NCI-H2171 (cell line): ENCODE measurements around the gene AFF3.
"Not testable (repeated sequence)": the region's sequence is repeated elsewhere in the genome, so short reads cannot be mapped to it uniquely, and the experiment has no call there.

Source experiments
- DNase-seq: peaks from one replicate; lab custom pipeline; 2025; lab: John Stamatoyannopoulos, UW

AFF3 gene

DNA sequence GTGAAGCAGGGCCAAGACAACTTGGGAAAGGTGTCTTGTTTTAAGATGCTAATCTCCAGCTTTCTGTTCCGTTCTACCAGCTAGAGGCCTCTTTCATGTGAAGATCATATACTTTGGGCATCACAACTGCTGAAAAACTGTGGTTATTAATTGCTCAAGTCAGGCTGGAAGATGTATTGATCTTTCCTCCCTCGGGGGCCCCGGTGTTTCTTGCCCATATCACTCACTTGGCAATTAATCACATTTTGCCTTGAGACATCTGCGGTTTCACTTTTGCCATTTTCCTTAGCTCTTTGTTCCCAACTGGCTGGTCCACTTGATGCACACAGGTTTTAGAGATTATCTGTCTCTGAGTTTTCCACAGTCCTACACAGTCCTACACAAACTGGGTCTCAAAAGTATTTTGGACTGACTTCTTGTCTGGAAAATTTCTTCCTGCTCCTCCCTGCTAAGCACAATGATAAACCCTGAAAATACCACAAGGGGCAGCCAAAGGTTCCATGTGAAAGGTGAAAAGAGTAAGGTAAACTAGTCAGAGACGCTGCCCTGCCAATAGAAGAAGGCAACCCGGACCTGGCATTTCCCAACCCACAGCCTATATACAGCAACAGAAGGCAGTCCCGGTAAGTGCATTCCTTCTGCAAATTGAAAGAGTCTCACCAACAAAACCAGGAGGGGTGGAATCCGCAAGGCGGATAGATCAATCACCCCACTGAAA lies 181.0 kb downstream of the AFF3 start:
- no peak for DNase-seq

DNA sequence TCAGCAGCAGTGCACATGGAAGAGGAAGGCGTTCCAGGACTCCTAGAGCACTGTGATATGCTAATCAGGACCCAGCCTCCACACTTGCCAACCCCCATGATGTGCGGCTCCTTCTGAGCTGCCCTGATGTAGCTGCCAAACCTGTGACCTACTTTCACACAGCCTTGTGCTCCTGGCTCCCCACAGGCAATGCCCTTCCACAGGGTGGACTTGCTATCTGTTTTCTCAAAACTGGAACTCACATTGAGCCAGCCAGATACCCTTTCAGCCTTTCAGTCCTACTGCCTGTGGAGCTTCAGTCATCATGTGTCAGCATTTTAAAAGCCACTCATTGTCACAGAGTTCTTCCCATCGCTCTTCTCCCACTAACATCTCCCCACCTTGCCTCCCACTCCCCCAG lies 181.6 kb downstream of the AFF3 start:
- no peak for DNase-seq

DNA sequence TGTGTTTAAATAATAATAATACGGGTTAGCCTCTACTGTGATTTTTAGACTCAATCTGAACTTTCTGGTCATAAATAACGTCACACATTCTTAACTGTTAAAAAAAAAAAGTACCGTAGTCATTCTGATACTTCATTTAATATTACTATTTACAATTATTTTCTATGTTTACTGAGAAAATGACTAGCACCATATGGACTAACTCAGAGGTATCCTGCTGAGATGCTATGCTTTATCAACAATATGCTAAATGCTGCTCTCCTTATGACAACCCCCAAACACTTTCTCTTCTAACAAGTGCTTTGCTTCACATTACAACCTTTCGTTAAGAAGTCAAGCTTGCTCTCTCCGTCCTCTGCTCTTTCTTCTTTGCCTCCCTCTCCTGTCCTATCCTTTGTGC lies 182.1 kb downstream of the AFF3 start:
- no peak for DNase-seq

DNA sequence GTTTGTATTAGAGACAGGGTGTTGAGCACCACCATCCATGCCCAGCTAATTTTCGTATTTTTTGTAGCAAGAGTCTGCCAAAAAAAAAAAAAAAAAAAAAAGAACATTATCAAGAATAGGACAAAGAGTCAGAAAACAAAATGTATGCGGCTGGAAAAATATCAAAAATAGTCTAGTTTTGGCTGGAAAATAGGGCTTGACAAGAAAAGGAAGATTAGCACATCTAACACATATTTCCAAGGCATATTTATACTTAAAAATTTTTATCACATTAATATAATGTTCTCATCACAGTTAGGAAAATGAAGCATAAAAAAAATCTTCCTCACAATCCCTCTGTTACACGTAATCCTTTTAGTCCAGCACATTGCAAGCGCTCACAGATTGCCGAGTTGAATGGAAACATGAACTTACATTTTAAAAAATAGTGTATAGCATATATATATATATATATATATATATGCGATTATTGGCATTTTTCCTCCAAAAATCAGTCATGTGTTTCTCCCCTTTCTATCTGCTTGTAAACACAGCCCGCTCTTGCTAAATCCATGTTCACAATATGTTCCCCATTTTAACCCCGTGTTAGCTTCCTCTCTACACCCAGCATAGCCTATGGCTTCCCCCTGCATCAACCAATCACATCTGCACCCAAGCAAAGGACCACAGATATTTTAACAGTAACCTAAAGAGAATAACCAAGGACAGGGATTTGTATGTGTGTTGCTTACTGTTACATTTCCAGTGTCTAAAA lies 183.0 kb downstream of the AFF3 start:
- no peak for DNase-seq

DNA sequence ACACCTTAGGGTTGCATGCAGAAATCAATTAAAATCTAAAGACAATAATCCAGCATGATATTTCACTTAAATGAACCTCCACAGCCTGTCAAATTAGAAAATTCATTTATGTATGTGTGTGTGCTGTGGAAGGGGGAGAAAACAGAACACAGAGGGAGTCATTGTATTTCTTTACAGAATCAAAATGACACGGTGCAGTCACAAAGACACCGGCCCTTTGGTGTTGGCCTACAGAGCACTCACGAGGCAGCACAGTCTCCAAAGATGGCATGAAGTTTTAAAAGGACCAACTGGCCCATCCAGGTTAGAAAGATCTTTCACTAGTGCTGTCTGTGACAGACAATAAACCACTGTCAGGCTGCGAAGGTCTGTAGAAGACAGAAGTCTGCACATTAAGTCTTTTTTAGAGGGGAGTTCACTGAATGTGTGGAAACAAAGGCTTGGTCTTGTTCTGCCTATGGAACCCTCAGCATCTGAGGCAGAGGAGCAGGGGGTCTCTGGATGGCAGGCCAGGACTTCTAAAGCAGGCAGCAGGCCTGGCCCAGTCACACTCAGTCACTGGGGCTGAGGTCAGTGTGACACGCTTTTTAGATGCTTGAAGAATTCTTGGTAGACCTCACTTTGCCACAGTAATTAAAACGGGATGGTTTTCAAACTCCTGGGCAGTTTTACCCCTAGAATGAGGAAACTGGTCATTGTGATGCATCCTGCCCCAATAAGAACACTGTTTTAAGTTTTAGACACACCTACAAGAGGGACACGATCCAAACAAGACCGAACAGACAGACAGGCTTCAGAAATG lies 184.9 kb downstream of the AFF3 start:
- no peak for DNase-seq

DNA sequence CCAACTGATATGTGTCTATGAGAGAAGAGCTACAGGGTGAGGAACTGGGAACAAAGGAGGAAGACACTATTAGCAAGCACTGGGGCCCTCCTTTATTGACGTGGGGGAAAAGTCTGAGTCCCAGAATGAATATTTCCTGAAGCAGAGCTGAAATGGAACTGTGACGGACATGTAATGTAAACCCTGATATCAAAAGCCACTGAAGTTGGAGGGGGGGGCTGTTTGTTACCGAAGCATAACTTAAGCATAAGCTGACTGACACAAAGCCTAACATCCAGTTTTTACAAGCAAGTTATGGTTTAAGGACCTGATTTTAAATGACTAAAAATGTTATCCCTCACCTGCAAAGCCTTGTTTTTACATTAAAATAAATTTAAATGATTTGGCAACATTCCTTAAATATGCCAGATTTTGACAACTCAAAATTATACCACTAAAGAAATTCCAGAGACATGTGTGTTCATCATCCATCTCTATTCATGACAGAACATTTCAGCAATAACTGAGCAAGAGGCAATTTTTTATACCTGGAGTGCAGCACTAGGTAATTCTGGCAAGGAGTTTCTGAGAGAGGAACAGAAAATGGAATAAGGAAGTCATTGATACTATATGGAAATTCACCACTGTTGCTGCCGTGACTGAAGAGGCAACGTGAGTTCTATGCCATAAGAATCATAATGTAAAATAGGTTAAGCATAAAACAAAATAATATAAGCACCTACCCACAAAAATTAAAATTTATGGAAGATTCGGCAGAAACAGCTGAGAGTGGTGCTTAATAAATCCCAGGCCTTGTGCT lies 186.0 kb downstream of the AFF3 start:
- no peak for DNase-seq

DNA sequence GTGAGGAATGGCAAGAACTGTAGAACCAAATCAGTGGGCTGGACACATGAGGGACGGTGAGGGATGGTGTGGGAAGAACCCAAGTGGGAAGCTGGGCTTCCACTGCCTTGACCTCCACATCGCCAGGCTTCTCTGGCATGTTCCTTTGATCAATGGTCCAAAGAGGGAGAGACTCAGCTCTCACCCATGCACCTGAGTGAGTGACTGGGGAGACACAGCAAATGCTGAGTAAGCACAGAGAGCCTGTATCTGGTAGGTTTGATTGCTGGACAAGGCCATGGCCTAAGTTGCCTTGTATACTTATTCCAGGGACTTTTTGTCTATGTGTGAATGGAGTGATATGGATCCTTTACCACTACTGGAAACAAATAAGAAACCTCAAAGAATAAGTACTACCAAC lies 188.6 kb downstream of the AFF3 start:
- DNase-seq, result no peak

DNA sequence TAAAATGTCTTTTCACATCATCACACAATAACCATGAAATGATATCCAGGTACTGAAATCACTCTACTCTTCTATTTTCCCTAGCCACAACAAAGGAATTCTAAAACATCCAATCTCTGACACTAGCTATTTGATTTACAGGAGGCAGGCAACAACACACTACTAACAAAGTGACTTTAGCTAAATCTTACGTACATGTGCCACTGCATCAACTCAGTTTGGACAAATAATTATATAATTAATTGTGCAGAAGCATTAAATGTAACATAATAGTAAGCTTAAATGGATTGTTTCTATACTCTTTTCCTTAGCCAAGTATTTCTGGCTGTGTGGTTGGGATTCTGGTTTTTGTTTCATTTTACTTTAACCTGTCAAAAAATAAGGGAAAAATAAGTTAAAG lies 192.4 kb downstream of the AFF3 start:
- no peak for DNase-seq

DNA sequence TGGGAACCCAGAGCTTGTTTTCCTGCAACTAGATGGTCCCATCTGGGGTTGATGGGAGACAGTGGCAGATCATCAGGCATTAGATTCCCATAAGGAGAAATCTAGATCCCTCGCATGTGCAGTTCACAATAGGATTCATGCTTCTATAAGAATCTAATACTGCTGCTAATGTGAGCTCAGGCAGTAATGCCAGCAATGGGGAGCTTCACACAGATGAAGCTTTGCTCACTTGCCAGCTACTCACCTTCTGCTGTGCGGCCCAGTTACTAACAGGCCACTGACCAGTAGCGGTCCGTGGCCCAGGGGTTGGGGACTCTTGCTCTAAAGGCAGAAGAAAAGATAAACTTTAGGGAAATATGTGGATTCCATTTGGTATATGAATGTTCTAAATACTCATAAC lies 192.9 kb downstream of the AFF3 start:
- DNase-seq, result no peak

DNA sequence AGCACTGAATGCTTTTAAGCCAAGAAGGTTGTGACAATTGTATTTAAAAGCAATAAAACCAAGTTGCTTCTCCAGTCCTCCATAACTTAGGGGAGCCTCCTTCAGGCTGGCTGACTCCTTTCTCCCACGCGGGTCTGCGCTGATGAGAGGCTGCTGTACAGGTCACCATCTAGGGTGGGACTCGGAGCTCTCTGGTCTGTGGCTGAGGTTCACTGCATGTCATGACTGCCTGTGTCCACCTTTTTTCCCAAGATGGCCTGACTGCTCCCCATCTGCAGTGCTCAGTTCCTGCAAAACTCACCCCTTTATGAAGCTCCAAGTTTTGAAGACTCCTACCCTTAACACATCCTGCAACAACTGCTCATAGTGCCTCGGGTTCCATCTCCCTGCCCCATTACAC lies 194.4 kb downstream of the AFF3 start:
- no peak for DNase-seq

DNA sequence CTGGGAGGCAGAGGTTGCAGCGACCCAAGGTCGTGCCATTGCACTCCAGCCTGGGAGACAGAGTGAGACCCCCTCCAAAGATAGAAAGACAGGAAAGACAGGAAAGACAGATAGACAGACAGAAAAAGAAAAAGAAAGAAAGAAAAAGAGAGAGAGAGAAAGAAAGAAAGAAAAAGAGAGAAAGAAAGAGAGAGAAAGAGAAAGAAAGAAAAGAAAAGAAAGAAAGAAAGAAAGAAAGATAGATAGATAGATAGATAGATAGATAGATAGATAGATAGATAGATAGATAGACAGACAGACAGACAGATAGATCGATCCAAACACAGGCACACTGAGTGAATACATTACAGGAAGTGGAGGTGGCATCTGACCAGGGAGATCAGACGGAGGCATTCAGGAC lies 195.0 kb downstream of the AFF3 start:
- DNase-seq, result not testable (repeated sequence)

DNA sequence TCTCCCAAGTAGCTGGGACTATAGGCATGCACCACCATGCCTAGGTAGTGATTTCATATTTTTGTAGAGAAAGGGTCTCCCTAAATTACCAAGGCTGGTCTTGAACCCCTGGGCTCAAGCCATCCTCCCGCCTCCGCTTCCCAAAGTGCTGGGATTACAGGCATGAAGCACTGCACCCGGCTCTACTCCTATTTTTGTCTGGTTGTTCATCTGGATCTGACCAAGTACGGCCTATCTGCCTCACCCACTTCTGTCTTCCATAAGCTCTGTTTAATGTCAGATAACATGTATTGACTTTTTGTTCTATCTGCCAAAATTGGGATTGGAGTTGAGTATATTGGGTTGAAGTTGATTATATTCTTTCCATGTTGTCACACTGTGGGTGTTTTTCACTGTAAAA lies 198.4 kb downstream of the AFF3 start:
- DNase-seq, result no peak

DNA sequence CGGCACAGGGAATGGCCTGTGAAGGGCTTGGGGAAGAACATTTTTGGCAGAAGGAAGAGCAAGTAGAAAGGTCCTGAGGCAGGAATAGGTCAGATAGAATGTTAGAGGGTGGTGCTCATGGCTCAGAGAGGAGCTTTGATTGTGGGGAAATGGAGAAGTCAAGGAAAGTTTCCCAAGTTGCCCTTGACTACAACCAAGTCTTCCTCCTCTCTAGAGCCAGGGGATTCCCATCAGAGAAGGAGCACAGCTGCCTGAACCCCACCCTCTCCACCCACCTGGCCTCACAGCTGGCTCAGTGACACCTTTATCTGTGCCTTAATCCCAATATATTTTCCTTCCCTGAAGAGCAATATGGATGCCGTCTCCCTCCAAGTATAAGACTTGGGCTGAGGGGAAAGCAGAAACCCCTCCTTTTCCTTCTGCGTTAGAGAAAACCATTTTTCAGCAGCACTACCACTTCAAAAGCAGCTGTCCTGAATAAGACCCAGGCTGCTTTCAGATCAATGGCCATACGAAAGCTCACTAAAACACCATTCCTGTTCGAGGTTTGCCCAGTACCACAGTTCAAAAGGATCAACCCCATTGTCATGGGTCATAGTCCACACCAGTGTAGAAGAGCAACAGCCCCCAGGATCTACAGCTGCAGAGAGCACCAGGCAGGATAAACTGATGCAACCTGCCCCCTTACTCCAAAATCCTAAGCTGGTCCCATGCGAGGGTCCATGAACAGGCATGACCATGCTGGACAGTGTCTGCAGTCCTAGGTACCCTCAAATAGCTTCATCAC lies 199.6 kb downstream of the AFF3 start:
- DNase-seq, result no peak

DNA sequence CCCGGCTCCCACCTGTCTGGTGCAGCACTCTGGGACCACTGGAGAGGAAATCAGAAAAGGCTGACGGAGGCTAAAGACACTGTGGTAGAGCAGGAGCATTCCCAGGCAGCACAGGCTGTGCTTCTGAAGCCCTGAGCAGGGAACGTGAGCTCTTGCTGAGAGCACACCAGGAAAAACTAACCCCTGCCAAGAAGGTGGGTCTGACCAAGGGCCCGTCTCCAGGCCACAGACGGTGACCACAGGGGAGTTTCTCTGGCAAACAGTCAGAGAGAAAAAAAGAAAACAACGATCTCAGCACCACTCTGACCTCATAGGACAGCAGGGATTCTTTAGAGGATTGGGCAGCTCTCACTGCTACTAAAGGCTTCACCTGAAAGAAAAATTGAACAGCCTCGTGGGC lies 201.4 kb downstream of the AFF3 start:
- DNase-seq, result no peak

DNA sequence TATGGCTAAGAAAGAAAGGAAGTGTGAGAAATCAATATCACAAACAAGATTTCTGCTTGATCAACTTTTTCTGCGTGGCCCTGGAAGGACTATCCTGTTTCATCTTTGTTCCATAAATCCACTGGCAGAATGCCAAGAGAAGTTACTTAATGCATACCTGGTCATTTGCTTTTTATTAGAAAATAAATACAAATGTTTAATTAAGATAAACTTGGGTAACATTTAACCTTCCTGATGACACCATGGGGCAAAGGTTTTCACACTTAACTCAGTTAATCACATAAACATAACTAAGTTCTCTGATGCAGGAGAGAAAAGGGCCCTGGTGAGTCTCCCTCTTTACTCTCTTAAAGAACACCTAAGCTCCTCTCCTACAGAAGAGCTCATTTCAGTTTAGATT lies 203.3 kb downstream of the AFF3 start:
- DNase-seq, result no peak

DNA sequence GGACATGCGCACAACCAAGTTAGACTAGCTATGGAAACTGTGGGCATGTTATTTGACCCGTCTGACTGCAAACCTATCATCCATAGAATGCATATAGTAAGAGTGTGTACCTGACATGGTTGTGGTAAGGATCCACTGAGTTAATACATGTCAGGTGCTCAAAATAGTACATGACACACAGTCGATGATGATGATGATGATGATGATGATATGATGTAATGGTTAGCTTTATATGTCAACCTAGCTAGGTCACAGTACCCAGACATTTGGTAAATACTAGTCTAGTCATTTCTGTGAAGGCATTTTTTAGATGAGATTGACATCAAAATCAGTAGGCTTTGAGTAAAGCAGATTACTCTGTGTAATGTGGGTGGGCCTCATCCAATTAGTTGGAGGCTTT lies 204.1 kb downstream of the AFF3 start:
- DNase-seq, result no peak

DNA sequence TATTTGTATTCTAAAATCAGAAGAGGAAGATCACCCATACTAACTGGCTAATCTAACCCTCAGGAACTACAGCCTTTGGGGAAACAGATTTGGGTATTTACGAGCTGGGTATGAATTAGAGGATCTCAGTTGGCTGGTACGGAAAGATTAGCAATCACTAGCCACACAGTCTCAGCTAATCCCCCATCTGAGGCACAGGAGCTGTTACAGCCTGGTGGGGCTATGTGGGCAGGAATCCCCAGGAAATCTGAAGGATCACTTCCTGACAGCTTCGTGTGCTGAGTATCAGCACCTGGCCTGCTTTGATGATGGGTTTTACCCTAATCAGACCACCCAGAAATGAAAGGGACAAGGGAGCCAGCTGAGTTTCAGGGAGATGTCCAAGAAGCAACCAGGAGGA lies 206.3 kb downstream of the AFF3 start:
- DNase-seq, result no peak

DNA sequence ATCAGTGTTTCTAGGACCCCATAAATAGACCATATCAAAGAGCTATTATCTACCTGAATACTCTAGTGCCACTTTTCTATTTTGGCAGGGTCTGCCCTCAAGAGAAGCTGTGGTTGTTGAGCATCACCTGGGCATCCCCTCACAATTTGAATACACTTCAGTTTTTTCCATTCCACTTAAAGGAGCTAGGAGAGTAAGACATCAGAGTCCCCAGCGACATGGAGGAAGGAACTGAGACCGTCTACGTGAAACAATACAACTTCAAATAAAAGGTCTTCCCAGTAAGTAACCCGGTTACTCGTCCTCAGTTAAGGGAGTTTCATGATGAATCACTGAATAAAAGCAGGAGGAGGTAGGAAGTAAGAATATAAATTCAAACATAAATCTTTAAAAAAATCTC lies 206.7 kb downstream of the AFF3 start:
- no peak for DNase-seq

DNA sequence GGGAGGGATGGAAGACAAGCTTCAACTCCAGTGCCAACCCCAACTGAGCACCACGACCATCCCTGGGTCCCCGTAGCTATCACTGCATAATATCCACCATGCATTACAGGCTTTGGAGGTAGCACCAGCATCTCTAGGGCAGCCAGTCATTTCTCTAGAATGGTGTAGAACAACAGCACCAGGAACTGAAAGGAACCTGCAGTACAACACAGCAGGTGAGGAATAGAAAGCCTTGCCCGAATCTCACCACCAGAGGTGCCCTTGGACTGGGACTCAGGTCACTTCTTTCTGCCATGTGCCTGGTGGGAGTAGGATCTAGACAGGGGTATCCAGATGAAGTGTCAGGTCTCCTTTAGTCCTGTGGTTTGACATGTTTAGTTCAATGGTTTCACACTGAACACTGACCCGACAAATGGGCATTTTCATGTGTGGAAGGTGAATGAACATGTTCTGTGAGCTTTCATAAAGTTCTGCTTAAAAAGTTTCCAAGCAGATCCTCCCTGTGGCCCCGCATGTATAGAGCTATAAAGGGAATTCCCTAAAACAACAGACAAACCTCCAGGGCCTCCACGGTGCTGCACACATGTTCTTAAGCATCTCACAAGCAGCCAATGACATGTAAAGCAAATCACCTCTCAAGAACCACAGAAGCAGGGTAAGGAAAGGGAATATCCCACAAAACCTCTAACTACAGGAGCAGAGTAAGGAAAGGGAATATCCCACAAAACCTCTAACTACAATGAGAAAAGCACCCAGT lies 208.3 kb downstream of the AFF3 start:
- no peak for DNase-seq

DNA sequence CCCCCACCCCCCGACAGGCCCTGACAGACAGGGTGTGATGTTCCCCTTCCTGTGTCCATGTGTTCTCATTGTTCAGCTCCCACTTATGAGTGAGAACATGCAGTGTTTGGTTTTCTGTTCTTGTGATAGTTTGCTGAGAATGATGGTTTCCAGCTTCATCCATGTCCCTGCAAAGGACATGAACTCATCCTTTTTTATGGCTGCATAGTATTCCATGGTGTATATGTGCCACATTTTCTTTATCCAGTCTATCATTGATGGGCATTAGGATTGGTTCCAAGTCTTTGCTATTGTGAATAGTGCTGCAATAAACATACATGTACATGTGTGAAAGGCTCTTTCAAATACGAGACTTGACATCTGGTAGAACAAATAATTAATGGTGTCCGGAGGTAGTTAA lies 208.9 kb downstream of the AFF3 start:
- DNase-seq, result not testable (repeated sequence)
